ENCODE measurements around the gene GALNT9. TPM values are rescaled to one million over a fixed set of nuclear protein-coding genes. Genes with fewer than 3 reads are reported as not detected.

Gene GALNT9
- total RNA-seq, 1 experiment from 2014 or later: 0.44 TPM

DNA sequence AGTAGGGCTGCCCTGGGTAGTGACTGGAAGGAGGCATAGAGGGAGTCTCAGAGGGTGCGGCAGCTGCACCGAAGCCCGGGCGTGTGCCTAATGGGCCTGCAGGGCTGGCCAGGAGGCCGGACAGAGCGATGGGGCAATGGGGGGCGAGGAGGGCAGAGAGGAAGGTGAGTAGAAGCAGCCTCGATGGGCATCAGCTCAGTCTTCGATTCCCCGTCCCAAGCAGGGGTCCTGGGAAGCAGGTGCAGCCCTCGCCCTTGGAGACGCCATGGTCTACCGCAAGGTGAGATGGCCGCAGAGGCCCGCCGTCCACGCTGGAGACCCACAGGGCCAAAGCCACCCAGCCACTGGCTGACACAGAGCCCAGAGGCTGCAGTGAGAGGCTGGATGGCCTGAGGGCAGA lies 70.8 kb downstream of the GALNT9 start:
- Histone ChIP-seq H3K4me1 (ENCODE audit: insufficient read depth, low read length) (no peaks in the 10 kb centered on the region), H3K27me3 (ENCODE audit: low read length) (peaks cover 8% of the 10 kb centered on the region; the same call in 1 of the 2 replicates), H2AFZ (ENCODE audit: low read length) (no peak overlapping the region), H4K20me1 (ENCODE audit: low read length) (no peaks in the 10 kb centered on the region), H3K9me3 (ENCODE audit: low read length) (no peaks in the 10 kb centered on the region), H3K79me2 (ENCODE audit: low read length) (no peaks in the 10 kb centered on the region), H3K36me3 (ENCODE audit: low read depth, low read length) (no peaks in the 10 kb centered on the region), H3K9me2 (replicated peaks; ENCODE audit: low read length) (no peaks in the 10 kb centered on the region), H3K9ac (ENCODE audit: low read length) (no peak overlapping the region), H3K4me3 (ENCODE audit: low read length) (no peak overlapping the region), H3K4me2 (ENCODE audit: low read length) (no peak overlapping the region), H3F3A (ENCODE audit: low read length, unreplicated experiment) (no peaks in the 10 kb centered on the region), H3K27ac (ENCODE audit: low read length) (no peak overlapping the region)
- no peak for TF ChIP-seq EZH2phosphoT487 (IDR thresholded peaks at IDR 0.05; ENCODE audit: borderline replicate concordance, low read length)
- TF ChIP-seq, protein P1, sequence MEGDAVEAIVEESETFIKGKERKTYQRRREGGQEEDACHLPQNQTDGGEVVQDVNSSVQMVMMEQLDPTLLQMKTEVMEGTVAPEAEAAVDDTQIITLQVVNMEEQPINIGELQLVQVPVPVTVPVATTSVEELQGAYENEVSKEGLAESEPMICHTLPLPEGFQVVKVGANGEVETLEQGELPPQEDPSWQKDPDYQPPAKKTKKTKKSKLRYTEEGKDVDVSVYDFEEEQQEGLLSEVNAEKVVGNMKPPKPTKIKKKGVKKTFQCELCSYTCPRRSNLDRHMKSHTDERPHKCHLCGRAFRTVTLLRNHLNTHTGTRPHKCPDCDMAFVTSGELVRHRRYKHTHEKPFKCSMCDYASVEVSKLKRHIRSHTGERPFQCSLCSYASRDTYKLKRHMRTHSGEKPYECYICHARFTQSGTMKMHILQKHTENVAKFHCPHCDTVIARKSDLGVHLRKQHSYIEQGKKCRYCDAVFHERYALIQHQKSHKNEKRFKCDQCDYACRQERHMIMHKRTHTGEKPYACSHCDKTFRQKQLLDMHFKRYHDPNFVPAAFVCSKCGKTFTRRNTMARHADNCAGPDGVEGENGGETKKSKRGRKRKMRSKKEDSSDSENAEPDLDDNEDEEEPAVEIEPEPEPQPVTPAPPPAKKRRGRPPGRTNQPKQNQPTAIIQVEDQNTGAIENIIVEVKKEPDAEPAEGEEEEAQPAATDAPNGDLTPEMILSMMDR (conservative IDR thresholded peaks at IDR 0.05; ENCODE audit: low read depth, low read length): no peak
- no peak for TF ChIP-seq EZH2 (IDR thresholded peaks at IDR 0.05; ENCODE audit: low read length, unreplicated experiment)
- ChIA-PET POLR2A (ENCODE audit: unreplicated experiment) (no interaction called here), CTCF (no interaction called here)
- DNase-seq (no peak), ATAC-seq (no peak)
- BruUV-seq (replicated peaks): no TSS peak
- intact Hi-C loops (cut with micrococcal nuclease): no loop called here

DNA sequence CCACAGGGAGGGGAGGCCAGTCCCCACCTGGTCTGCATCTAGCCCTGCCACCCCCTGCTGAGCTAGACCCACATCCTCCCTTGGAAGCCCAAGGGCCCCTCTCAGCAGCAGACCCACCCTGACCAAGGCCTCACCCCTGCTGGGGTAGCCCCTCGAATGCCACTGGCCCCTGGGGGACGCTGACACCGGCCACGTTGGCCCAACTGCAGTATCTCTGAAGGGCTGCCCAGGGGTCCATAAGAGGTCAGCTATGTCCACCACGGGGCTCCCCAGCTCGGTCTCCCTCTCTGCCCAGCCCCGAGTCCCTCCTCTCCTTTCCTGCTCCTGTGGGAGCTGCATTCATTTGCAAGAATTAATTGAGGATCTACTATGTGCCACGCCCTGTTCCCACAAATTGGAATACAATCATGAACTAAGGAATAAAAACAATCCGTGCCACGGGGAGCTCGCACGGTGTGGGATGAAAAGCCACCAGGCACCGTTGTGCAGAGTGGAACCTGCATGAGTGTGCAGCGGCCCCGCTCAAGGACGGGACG lies 71.4 kb downstream of the GALNT9 start:
- no peak overlapping the region for H2AFZ ChIP-seq (ENCODE audit: low read length)
- peaks cover 8% of the 10 kb centered on the region; the same call in 1 of the 2 replicates for H3K27me3 ChIP-seq (ENCODE audit: low read length)
- H4K20me1 ChIP-seq (ENCODE audit: low read length): no peaks in the 10 kb centered on the region
- ChIA-PET CTCF (no interaction called here), POLR2A (ENCODE audit: unreplicated experiment) (no interaction called here)
- H3K4me2 ChIP-seq (ENCODE audit: low read length): no peak overlapping the region
- no peak overlapping the region for H3K9ac ChIP-seq (ENCODE audit: low read length)
- BruUV-seq (replicated peaks): no TSS peak
- DNase-seq (no peak), ATAC-seq (no peak)
- no peaks in the 10 kb centered on the region for H3K9me2 ChIP-seq (replicated peaks; ENCODE audit: low read length)
- H3K4me1 ChIP-seq (ENCODE audit: insufficient read depth, low read length): no peaks in the 10 kb centered on the region
- H3K4me3 ChIP-seq (ENCODE audit: low read length): no peak overlapping the region
- H3K36me3 ChIP-seq (ENCODE audit: low read depth, low read length): no peaks in the 10 kb centered on the region
- H3F3A ChIP-seq (ENCODE audit: low read length, unreplicated experiment): no peaks in the 10 kb centered on the region
- TF ChIP-seq, protein P1 (conservative IDR thresholded peaks at IDR 0.05; ENCODE audit: low read depth, low read length): no peak
- TF ChIP-seq EZH2phosphoT487 (IDR thresholded peaks at IDR 0.05; ENCODE audit: borderline replicate concordance, low read length): no peak
- TF ChIP-seq EZH2 (IDR thresholded peaks at IDR 0.05; ENCODE audit: low read length, unreplicated experiment): no peak
- no peaks in the 10 kb centered on the region for H3K79me2 ChIP-seq (ENCODE audit: low read length)
- no peaks in the 10 kb centered on the region for H3K9me3 ChIP-seq (ENCODE audit: low read length)
- intact Hi-C loops (cut with micrococcal nuclease): no loop called here
- H3K27ac ChIP-seq (ENCODE audit: low read length): no peak overlapping the region

DNA sequence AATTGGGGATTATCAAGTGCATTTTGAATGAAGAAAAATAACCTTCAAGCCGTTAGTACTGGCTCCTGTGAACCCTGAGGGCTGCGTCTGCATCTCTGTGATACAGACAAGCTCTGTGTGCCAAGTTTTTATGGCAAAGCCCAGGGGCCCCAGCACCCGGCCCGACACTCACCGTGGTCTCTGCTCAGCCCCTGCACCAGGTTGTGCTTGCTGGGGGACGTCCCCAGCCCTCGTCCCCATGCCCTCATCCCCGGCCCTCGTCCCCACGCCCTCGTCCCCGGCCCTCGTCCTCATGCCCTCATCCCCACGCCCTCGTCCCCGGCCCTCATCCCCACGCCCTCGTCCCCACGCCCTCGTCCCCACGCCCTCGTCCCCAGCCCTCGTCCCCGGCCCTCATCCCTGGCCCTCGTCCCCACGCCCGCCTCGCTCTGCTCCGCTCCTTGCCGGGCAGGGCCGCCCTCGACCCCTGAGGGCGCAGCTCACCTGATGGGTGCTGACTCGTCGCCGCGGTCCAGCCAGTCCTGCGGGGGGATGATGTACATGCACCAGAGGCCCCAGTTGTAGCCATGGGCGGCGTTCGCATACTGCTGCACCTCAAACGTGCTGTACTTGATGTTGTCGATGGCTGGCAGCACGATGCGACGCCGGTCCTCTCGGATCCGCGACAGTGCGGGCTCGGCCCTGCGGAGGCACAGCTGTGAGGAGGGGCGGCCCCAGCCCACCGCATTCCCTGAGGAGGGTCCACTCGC lies 72.0 kb downstream of the GALNT9 start:
- TF ChIP-seq EZH2 (IDR thresholded peaks at IDR 0.05; ENCODE audit: low read length, unreplicated experiment) (no peak), EZH2phosphoT487 (IDR thresholded peaks at IDR 0.05; ENCODE audit: borderline replicate concordance, low read length) (no peak)
- TF ChIP-seq, protein P1 (conservative IDR thresholded peaks at IDR 0.05; ENCODE audit: low read depth, low read length): no peak
- CTCF ChIA-PET: no interaction called here
- no peak overlapping the region for H3K27ac ChIP-seq (ENCODE audit: low read length)
- POLR2A ChIA-PET (ENCODE audit: unreplicated experiment): no interaction called here
- DNase-seq (no peak), ATAC-seq (no peak)
- no peaks in the 10 kb centered on the region for H3K9me2 ChIP-seq (replicated peaks; ENCODE audit: low read length)
- intact Hi-C loops (cut with micrococcal nuclease): no loop called here
- no peaks in the 10 kb centered on the region for H3K9me3 ChIP-seq (ENCODE audit: low read length)
- no peak overlapping the region for H3K9ac ChIP-seq (ENCODE audit: low read length)
- H2AFZ ChIP-seq (ENCODE audit: low read length): no peak overlapping the region
- H3K79me2 ChIP-seq (ENCODE audit: low read length): no peaks in the 10 kb centered on the region
- H3K27me3 ChIP-seq (ENCODE audit: low read length): peaks cover 8% of the 10 kb centered on the region; the same call in 1 of the 2 replicates
- no peaks in the 10 kb centered on the region for H4K20me1 ChIP-seq (ENCODE audit: low read length)
- no peaks in the 10 kb centered on the region for H3F3A ChIP-seq (ENCODE audit: low read length, unreplicated experiment)
- no peak overlapping the region for H3K4me3 ChIP-seq (ENCODE audit: low read length)
- H3K36me3 ChIP-seq (ENCODE audit: low read depth, low read length): no peaks in the 10 kb centered on the region
- no TSS peak for BruUV-seq (replicated peaks)
- no peak overlapping the region for H3K4me2 ChIP-seq (ENCODE audit: low read length)
- no peaks in the 10 kb centered on the region for H3K4me1 ChIP-seq (ENCODE audit: insufficient read depth, low read length)
